GM21367 (cell line): ENCODE results near the gene CHSY1.
A peak's percentile ranks its signal among the peaks of the same experiment; 100 is the strongest.
"Not testable (repeated sequence)": the region's sequence is repeated elsewhere in the genome, so short reads cannot be mapped to it uniquely, and the experiment has no call there.

Experiments
- ATAC-seq: cut with Tn5 transposase; IDR thresholded peaks from one replicate; pipeline ENCODE4 v1.9.1; 2021; ENCODE audit not compliant: unreplicated experiment

Gene CHSY1, protein sequence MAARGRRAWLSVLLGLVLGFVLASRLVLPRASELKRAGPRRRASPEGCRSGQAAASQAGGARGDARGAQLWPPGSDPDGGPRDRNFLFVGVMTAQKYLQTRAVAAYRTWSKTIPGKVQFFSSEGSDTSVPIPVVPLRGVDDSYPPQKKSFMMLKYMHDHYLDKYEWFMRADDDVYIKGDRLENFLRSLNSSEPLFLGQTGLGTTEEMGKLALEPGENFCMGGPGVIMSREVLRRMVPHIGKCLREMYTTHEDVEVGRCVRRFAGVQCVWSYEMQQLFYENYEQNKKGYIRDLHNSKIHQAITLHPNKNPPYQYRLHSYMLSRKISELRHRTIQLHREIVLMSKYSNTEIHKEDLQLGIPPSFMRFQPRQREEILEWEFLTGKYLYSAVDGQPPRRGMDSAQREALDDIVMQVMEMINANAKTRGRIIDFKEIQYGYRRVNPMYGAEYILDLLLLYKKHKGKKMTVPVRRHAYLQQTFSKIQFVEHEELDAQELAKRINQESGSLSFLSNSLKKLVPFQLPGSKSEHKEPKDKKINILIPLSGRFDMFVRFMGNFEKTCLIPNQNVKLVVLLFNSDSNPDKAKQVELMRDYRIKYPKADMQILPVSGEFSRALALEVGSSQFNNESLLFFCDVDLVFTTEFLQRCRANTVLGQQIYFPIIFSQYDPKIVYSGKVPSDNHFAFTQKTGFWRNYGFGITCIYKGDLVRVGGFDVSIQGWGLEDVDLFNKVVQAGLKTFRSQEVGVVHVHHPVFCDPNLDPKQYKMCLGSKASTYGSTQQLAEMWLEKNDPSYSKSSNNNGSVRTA

DNA sequence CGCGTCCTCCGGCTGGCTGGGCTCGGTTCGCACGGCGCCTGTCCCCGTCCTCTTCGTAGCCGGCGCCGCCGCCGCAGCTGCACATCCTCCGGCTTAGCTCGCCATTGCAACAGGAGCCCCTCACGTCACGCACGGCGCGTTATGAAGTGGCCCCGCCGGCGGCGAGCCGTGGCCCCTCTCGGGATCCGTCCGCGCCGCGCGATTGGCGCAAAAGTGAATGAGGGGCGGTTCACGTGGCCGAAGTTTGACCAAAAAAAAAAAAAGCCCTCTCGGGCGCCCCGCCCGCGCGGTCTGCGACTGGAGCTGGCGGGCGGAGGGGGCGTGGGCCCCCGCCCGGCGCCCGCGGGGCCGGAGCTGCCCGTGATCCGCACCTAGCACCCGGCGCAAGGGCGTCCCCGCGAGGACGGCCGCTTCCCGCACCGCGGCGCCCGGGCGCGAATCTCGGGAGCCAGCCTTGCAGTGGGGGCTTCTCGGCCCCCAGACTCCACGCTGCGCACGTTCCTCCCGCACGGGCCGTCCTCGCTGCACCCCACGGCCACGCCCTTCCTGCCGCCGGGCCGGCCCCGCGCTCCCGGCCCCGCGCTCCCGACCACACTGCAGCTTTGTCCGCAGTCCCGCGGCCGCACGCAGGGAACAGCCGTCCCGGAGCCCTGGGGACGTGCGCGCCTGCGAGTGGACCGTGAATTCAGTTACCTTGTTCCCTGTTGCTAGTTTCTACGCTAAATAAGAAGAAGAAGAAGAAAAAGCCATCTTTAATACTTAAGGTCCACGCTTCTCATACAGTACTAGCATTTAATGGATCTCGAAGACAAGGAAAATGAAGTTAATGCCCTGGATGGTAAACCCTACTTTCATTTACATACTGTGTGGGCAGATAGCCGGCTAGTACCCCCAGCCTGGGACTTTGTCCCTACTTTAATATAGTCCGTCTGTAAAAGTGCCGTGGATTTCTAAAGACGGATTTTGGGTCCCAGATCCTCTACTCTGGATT, at the start of gene CHSY1:
TSS of gene CHSY1 (minus strand) at position 219 of the 991 bp plus-strand sequence. CDS start 592 bp downstream, outside the sequence.
- ATAC-seq = peak; percentile 60

- no peak for ATAC-seq
These were observed 44.9 kb upstream of the CHSY1 start for GRCh38 chr15:101296418-101297405.

GRCh38 chr15:101295607-101296161, 43.8 kb upstream of the CHSY1 start:
- no peak for ATAC-seq

GRCh38 chr15:101294731-101295606, 43.1 kb upstream of the CHSY1 start, which contains the start of gene SNRPA1:
SNRPA1 (minus strand) TSS chr15:101295248; CDS start chr15:101295178, 70 bp downstream.
- peak; percentile 64 for ATAC-seq

DNA sequence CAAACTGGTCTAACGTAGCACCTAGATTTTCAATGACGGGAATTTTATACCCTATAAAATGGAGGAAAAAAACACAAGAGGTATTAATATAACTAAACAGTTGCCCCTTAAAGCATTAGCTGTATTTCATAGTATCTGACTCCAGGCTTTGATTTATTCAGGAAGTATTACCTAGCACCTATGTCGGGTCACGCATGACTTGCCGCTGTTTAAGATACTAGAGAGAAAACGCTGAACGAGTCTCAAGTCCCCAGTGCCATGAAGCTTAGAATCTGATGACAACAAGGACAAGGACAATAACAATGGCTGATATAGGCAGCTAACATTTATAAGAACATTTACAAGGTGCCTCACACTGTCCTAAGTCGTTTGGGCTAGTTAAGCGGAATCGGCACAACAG, 41.3 kb upstream of the CHSY1 start:
- ATAC-seq = no peak

- ATAC-seq = no peak
These were observed 37.2 kb upstream of the CHSY1 start for GRCh38 chr15:101288905-101289513.

GRCh38 chr15:101287342-101287741, 35.5 kb upstream of the CHSY1 start:
- not testable (repeated sequence) for ATAC-seq

DNA sequence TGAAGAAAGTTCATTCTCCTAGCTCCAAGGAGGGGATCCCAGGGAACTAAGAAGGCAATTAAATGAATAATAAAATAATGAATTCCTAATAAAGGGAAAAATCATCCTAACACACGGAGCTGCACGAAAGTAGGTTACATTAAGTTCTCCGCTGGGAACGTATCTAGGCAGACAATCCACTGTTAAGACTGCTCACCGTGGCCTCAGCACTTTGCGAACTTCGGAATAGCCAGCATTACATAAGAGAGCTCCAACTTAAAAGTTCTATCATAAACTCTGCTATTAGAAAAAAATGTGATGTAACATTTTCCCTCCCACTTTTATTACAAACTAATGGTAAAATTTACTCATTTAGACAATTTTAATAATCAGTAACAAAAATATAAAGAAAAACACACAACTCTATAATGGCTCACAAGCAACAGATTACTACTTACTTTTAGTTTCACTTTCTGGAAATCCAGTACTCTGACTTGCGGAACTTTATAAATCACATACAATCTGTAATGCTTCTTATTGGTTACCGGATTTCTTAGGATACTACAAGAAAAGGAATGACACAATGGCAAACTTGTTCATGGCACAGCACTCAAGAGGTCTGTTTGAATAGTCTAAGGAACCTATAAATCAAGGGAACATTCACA, 34.7 kb upstream of the CHSY1 start:
- ATAC-seq = no peak

GRCh38 chr15:101283931-101284330, 32.1 kb upstream of the CHSY1 start:
- no peak for ATAC-seq

GRCh38 chr15:101280007-101280406, 28.2 kb upstream of the CHSY1 start:
- no peak for ATAC-seq

GRCh38 chr15:101277943-101278564, 26.2 kb upstream of the CHSY1 start:
- no peak for ATAC-seq

GRCh38 chr15:101277038-101277822, 25.4 kb upstream of the CHSY1 start, which contains the start of gene SELENOS:
SELENOS (minus strand) TSS chr15:101277485; CDS start chr15:101277417, 68 bp downstream.
- peak; percentile 83 for ATAC-seq

DNA sequence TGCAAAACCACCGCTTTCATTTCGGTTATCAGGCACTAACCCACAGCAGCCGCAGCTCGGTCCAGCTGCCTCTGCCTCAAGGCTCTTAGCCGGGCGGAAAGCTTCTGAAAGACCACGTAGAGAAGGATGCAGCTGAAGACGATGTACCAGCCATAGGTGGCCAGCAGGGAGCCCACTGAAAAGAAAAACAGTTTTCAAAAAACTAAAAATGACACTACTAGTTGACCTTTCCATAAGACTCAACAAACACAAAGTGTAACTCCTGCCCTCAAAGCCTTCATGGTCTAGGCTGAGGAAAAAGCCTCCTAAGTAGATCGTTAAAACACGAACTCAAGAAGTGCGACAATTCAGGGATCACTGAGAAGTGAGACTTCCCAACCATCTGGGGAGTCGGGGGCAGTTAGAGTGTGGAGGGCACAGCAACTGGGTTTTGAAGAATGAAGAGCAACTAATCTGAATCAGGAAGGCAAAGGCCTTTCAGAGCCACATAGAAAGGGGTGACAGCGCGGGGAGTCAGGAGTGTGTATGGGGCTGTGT, 24.7 kb upstream of the CHSY1 start:
- peak; percentile 41 for ATAC-seq

DNA sequence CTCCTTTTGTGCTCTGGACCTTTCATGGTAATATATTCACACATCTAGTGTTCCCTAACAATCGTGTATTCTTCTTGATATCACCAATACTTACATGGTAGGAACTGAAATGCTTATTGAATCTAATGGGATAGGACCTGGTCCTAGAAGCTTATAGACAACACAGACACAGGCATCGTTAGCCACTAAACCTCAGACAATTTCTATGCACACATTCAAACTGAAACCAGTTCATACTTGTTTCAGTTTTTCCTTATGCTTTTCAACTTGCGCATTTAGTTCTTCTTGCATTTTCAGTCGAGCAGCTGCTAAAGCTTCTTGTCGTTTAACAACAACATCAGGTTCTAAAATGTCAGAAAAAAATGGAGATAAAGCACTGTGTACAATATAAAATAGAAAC, 23.2 kb upstream of the CHSY1 start:
- peak; percentile 37 for ATAC-seq

- ATAC-seq = no peak
These were observed 21.7 kb upstream of the CHSY1 start for GRCh38 chr15:101273534-101273933.

DNA sequence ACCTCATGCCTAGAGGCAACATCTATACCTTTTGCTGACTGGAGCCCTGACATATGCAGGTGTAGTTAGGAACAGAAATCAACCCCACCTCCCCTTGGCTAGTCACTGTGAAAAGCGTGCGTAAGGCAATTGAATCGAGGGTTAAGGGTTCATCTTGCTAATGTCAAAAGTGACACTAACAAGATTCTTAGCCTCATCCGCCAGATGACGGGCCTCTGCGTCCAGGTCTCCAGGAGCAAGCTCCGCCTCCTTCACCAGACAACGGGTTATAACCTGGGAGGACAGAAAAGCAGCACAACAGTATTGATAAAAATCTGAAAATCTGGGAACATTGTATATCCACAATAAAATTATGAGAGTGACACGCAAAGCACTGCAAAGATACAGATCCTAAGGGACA, 20.7 kb upstream of the CHSY1 start:
- no peak for ATAC-seq
